Suppressor macrophage (primary cell): Measurements from ENCODE around the gene CCDC27.
A peak's percentile ranks its signal among the peaks of the same experiment; 100 is the strongest.

Experiments used
- DNase-seq, 4 experiments: peaks; one replicate each; pipeline ENCODE4 v3.0.0-alpha.2; 2020 to 2022

The CCDC27 gene

GRCh38 chr1:3777647-3778589 lies 25.7 kb downstream of the CCDC27 start:
- no peak for DNase-seq

GRCh38 chr1:3778590-3779264 lies 26.5 kb downstream of the CCDC27 start:
- DNase-seq, result peak; percentile 30 to 72 (median 57)

- DNase-seq, result no peak
These were observed 27.1 kb downstream of the CCDC27 start for GRCh38 chr1:3779265-3779911.

GRCh38 chr1:3779912-3780416 lies 27.7 kb downstream of the CCDC27 start:
- DNase-seq, result no peak

GRCh38 chr1:3780901-3781300 lies 28.7 kb downstream of the CCDC27 start:
- DNase-seq, result no peak

GRCh38 chr1:3783651-3784474 lies 31.6 kb downstream of the CCDC27 start:
- no peak for DNase-seq

- no peak for DNase-seq
These were observed 32.8 kb downstream of the CCDC27 start for GRCh38 chr1:3785045-3785444.

- DNase-seq, result peak in 1 of 4 experiments; percentile 30
These were observed 33.4 kb downstream of the CCDC27 start for GRCh38 chr1:3785456-3786157.

GRCh38 chr1:3786468-3787348 lies 34.5 kb downstream of the CCDC27 start:
- no peak for DNase-seq

GRCh38 chr1:3787349-3787715 lies 35.1 kb downstream of the CCDC27 start:
- no peak for DNase-seq

GRCh38 chr1:3787745-3788605 lies 35.7 kb downstream of the CCDC27 start:
- DNase-seq, result no peak

- DNase-seq, result no peak
These were observed 36.6 kb downstream of the CCDC27 start for GRCh38 chr1:3788756-3789420.

GRCh38 chr1:3789421-3790300 lies 37.4 kb downstream of the CCDC27 start:
- DNase-seq, result no peak

- DNase-seq, result no peak
These were observed 38.3 kb downstream of the CCDC27 start for GRCh38 chr1:3790500-3790923.

- DNase-seq, result no peak
These were observed 38.7 kb downstream of the CCDC27 start for GRCh38 chr1:3790952-3791351.

- no peak for DNase-seq
These were observed 43.4 kb downstream of the CCDC27 start for GRCh38 chr1:3795453-3796214.
